SK-N-SH (cell line): ENCODE results near the gene ARHGAP29. TPM values are rescaled to one million over a fixed set of nuclear protein-coding genes. Genes with fewer than 3 reads are reported as not detected.

ENCODE experiments used
- CTCF ChIA-PET: fragments of 300-600, 350-600 bp; formaldehyde crosslinking; extraction: SDS; loops from one replicate; lab custom pipeline; 2021; lab: Yijun Ruan, JAX
- POLR2A ChIA-PET: fragments of 350-600 bp; sonication (Branson Sonifier 250); formaldehyde crosslinking; extraction: SDS; loops from one replicate; lab custom pipeline; 2020; ENCODE audit warnings: antibody characterized with exemption, inconsistent platforms; lab: Yijun Ruan, JAX
- DNase-seq: peaks from one replicate; pipeline ENCODE4 v3.0.0; 2012
- H2AFZ ChIP-seq: fragments of 200-600 bp; sonication (generic); 2 replicates; pipeline ENCODE4 v1.8.1; 2016; ENCODE audit warnings: antibody characterized with exemption, mild to moderate bottlenecking, low read depth
- H3F3A ChIP-seq: fragments of 200-600 bp; sonication (generic); replicated peaks from 2 replicates; pipeline ENCODE3; 2016; ENCODE audit warnings: antibody characterized with exemption, mild to moderate bottlenecking; ENCODE audit not compliant: insufficient read depth
- H3K27ac ChIP-seq, 2 experiments: fragments of 200-500 bp in 1 of 2; fragments of 200-600 bp in 1 of 2; sonication (Bioruptor generic) in 1 of 2; sonication (generic), shearing (Covaris generic) in 1 of 2; 2 replicates each; pipeline versions ENCODE4 v1.5.1 to v1.6.1; 2014 to 2016; ENCODE audit warnings: low read depth in 2 of 2, inconsistent platforms in 1 of 2, low read length in 1 of 2, mild to moderate bottlenecking in 1 of 2, mixed read lengths in 1 of 2
- H3K27me3 ChIP-seq: fragments of 200-600 bp; sonication (generic), shearing (Covaris generic); 2 replicates; pipeline ENCODE4 v1.6.1; 2016; ENCODE audit warnings: mixed run types; ENCODE audit not compliant: insufficient read depth
- H3K36me3 ChIP-seq, 2 experiments: fragments of 200-500 bp in 1 of 2; fragments of 200-600 bp in 1 of 2; sonication (Bioruptor generic) in 1 of 2; sonication (generic) in 1 of 2; replicated peaks in 1 of 2; 2 replicates each; pipeline versions ENCODE3 to v1.5.1; 2014 to 2016; ENCODE audit warnings: low read length in 1 of 2, mild to moderate bottlenecking in 1 of 2; ENCODE audit not compliant: insufficient read depth in 2 of 2, control insufficient read depth in 1 of 2
- H3K4me1 ChIP-seq, 2 experiments: fragments of 200-500 bp in 1 of 2; fragments of 200-600 bp in 1 of 2; sonication (Bioruptor generic) in 1 of 2; sonication (generic), shearing (Covaris generic) in 1 of 2; 2 replicates each; pipeline versions ENCODE4 v1.5.1 to v1.6.1; 2014 to 2016; ENCODE audit warnings: low read depth in 1 of 2, low read length in 1 of 2, mixed run types in 1 of 2; ENCODE audit not compliant: insufficient read depth in 2 of 2, control insufficient read depth in 1 of 2
- H3K4me2 ChIP-seq: fragments of 200-600 bp; sonication (generic), shearing (Covaris generic); 2 replicates; pipeline ENCODE4 v1.6.1; 2017; ENCODE audit warnings: mixed run types
- H3K4me3 ChIP-seq, 2 experiments: fragments of 200-500 bp in 1 of 2; fragments of 200-600 bp in 1 of 2; sonication (Bioruptor generic) in 1 of 2; sonication (generic), shearing (Covaris generic) in 1 of 2; 2 replicates each; pipeline versions ENCODE4 v1.5.1 to v1.8.1; 2014 to 2016; ENCODE audit warnings: low read depth in 2 of 2, inconsistent platforms in 1 of 2, low read length in 1 of 2, mild to moderate bottlenecking in 1 of 2, mixed read lengths in 1 of 2, moderate library complexity in 1 of 2
- H3K79me2 ChIP-seq: fragments of 200-600 bp; sonication (generic); 2 replicates; pipeline ENCODE4 v1.8.1; 2017; ENCODE audit warnings: mild to moderate bottlenecking; ENCODE audit not compliant: insufficient read depth
- H3K9ac ChIP-seq: fragments of 200-600 bp; sonication (generic); 2 replicates; pipeline ENCODE4 v1.6.1; 2017; ENCODE audit warnings: mixed run types
- H3K9me2 ChIP-seq: fragments of 200-600 bp; sonication (generic); 2 replicates; pipeline ENCODE4 v1.6.1; 2017; ENCODE audit warnings: mixed run types
- H3K9me3 ChIP-seq: fragments of 200-600 bp; sonication (generic); 2 replicates; pipeline ENCODE4 v1.6.1; 2017; ENCODE audit warnings: mixed run types, mild to moderate bottlenecking, moderate library complexity
- H4K20me1 ChIP-seq: fragments of 200-600 bp; sonication (generic); 2 replicates; pipeline ENCODE4 v1.6.1; 2017; ENCODE audit warnings: mild to moderate bottlenecking, mixed run types; ENCODE audit not compliant: insufficient read depth
- CTCF ChIP-seq: fragments of 200-600 bp; sonication (generic); IDR thresholded peaks from 2 replicates; pipeline ENCODE4 v1.6.1; 2017; ENCODE audit warnings: antibody characterized with exemption, mild to moderate bottlenecking, moderate library complexity
- EP300 ChIP-seq, 2 experiments: IDR thresholded peaks; 2 replicates each; pipeline versions ENCODE4 v1.4.0 to v1.6.1; 2012; ENCODE audit warnings: borderline replicate concordance in 1 of 2, low read depth in 1 of 2, low read length in 1 of 2
- GABPA ChIP-seq: IDR thresholded peaks from 2 replicates; pipeline ENCODE4 v1.4.0; 2012; ENCODE audit warnings: low read depth, mild to moderate bottlenecking
- MXI1 ChIP-seq: IDR thresholded peaks from 2 replicates; pipeline ENCODE4 v1.6.1; 2012; ENCODE audit warnings: mild to moderate bottlenecking, low read depth, low read length, improper control_type of control experiment
- NRF1 ChIP-seq: IDR thresholded peaks from 2 replicates; pipeline ENCODE4 v1.6.1; 2012; ENCODE audit warnings: low read depth, mild to moderate bottlenecking, low read length
- PBX3 ChIP-seq: IDR thresholded peaks from 2 replicates; pipeline ENCODE4; 2012
- POLR2AphosphoS5 ChIP-seq: IDR thresholded peaks from 2 replicates; pipeline ENCODE4 v1.6.1; 2012; ENCODE audit warnings: low read depth, low read length
- RCOR1 ChIP-seq: fragments of 150-350 bp; IDR thresholded peaks from 2 replicates; pipeline ENCODE4 v1.6.1; 2017; ENCODE audit warnings: antibody characterized with exemption, low read length
- REST ChIP-seq: IDR thresholded peaks from 2 replicates; pipeline ENCODE4 v1.6.1; 2012; ENCODE audit warnings: mild to moderate bottlenecking, low read depth, low read length, moderate library complexity
- SIN3A ChIP-seq: IDR thresholded peaks from 2 replicates; pipeline ENCODE4 v1.6.1; 2012; ENCODE audit warnings: low read depth, mild to moderate bottlenecking, low read length, moderate library complexity, borderline replicate concordance
- SMC3 ChIP-seq: IDR thresholded peaks from 2 replicates; pipeline ENCODE4 v1.6.1; 2012; ENCODE audit warnings: low read depth, low read length, improper control_type of control experiment
- TAF1 ChIP-seq: IDR thresholded peaks from 2 replicates; pipeline ENCODE4 v1.6.1; 2012; ENCODE audit warnings: low read depth, mild to moderate bottlenecking, low read length, moderate library complexity, borderline replicate concordance
- TCF12 ChIP-seq: IDR thresholded peaks from 2 replicates; pipeline ENCODE4 v1.4.0; 2012
- USF1 ChIP-seq: IDR thresholded peaks from 2 replicates; pipeline ENCODE4 v1.4.0; 2012; ENCODE audit warnings: low read depth, borderline replicate concordance
- WGBS: methylation state at CpG from one replicate; pipeline ENCODE4 v1.1.6; 2017; ENCODE audit warnings: low lambda C conversion rate; 5-methylcytosine and 5-hydroxymethylcytosine counted together
- polyA plus RNA-seq, 3 experiments: library from polyadenylated mRNA; depleted of rRNA; stranded (reverse); fragments of >200 nt; gene quantifications; 2 replicates each; pipeline ENCODE4 v1.2.3, GENCODE V29; 2012

Gene ARHGAP29
- polyA plus RNA-seq, 1 of the 3 experiments (the other 2 are of a cell fraction): 20.1 TPM

GRCh38 chr1:94207695-94208094, 29.7 kb downstream of the ARHGAP29 start:
- no peak overlapping the region for H3K4me3 ChIP-seq
- TF ChIP-seq TAF1 (no peak), PBX3 (no peak), TCF12 (no peak), SIN3A (no peak), REST (no peak), NRF1 (no peak), USF1 (no peak), RCOR1 (no peak)
- H3K36me3 ChIP-seq: peaks cover 17 to 71% of the 10 kb centered on the region in 2 experiments
- no peak for DNase-seq
- peaks cover 0 to 5% of the 10 kb centered on the region in 2 experiments; a peak in 1 of 4 replicates for H3K4me1 ChIP-seq
- peaks cover 11% of the 10 kb centered on the region; the same call in 1 of the 2 replicates for H3K79me2 ChIP-seq
- WGBS: 78% methylated on average over 3 of the region's 3 CpGs
- peaks cover 6% of the 10 kb centered on the region for H3F3A ChIP-seq
- no peaks in the 10 kb centered on the region for H3K9me2 ChIP-seq
- no peaks in the 10 kb centered on the region for H3K27me3 ChIP-seq
- no peak overlapping the region for H2AFZ ChIP-seq
- H3K4me2 ChIP-seq: no peak overlapping the region
- no peak overlapping the region for H3K9ac ChIP-seq
- H3K27ac ChIP-seq: no peak overlapping the region
- H4K20me1 ChIP-seq: no peaks in the 10 kb centered on the region
- ChIA-PET POLR2A (no interaction called here), CTCF (interaction anchor here (1.0 to 2.1 kb wide), 3 partner anchors 20 to 146 kb away, joined by 3 to 8 read pairs (median 6); no protein-coding TSS in a partner anchor)
- H3K9me3 ChIP-seq: peaks cover 8% of the 10 kb centered on the region

GRCh38 chr1:94205639-94206038, 31.7 kb downstream of the ARHGAP29 start:
- no peak for DNase-seq
- peaks cover 6% of the 10 kb centered on the region for H3F3A ChIP-seq
- peaks cover 32 to 82% of the 10 kb centered on the region in 2 experiments for H3K36me3 ChIP-seq
- ChIA-PET CTCF (interaction anchor here (1.0 to 1.9 kb wide), 4 partner anchors 18 to 166 kb away, joined by 4 to 7 read pairs (median 5); no protein-coding TSS in a partner anchor), POLR2A (no interaction called here)
- H3K27ac ChIP-seq: 0 out of 4 replicates have a peak overlapping the region, but pooled peaks of 1 of the 2 experiments have one; percentile 7
- no peak for TF ChIP-seq POLR2AphosphoS5
- TF ChIP-seq GABPA: no peak
- TF ChIP-seq TAF1: no peak
- no peak for TF ChIP-seq SMC3
- TF ChIP-seq EP300 (IDR thresholded peaks at IDR 0.05; ENCODE audit: borderline replicate concordance in 1 of 2, low read depth in 1 of 2, low read length in 1 of 2): no peak
- TF ChIP-seq CTCF: no peak
- no peak for TF ChIP-seq MXI1
- TF ChIP-seq REST: no peak
- H3K4me1 ChIP-seq: peaks cover 0 to 5% of the 10 kb centered on the region in 2 experiments; a peak in 1 of 4 replicates
- H3K27me3 ChIP-seq: no peaks in the 10 kb centered on the region
- H3K9ac ChIP-seq: no peak overlapping the region
- H3K79me2 ChIP-seq: 0 out of 2 replicates have a peak, but pooled peaks cover 8% of the 10 kb centered on the region
- no peaks in the 10 kb centered on the region for H4K20me1 ChIP-seq
- no peaks in the 10 kb centered on the region for H3K9me2 ChIP-seq
- H3K4me3 ChIP-seq: no peak overlapping the region
- H3K4me2 ChIP-seq: no peak overlapping the region
- H2AFZ ChIP-seq: no peak overlapping the region
- peaks cover 8% of the 10 kb centered on the region for H3K9me3 ChIP-seq
- 91% methylated on average over 1 of the region's 1 CpG for WGBS
